Bronchial epithelial cell (primary cell): ENCODE measurements around the gene RAPGEF1. TPM values are rescaled to one million over a fixed set of nuclear protein-coding genes. Genes with fewer than 3 reads are reported as not detected.

Experiments
- DNase-seq: peaks from one replicate; pipeline ENCODE4 v3.0.0-alpha.2; 2010; ENCODE audit warnings: low read depth
- FAIRE-seq: peaks from 2 replicates; lab custom pipeline; 2011; peaks lifted over from hg19 to GRCh38; lab: Jason Lieb, UNC
- H3K27me3 ChIP-seq: 2 replicates; pipeline ENCODE4 v1.5.1; 2011; ENCODE audit warnings: low read length; ENCODE audit not compliant: control insufficient read depth, insufficient read depth
- H3K36me3 ChIP-seq: 2 replicates; pipeline ENCODE4 v1.5.1; 2011; ENCODE audit warnings: low read length; ENCODE audit not compliant: control insufficient read depth, insufficient read depth
- H3K4me3 ChIP-seq: 2 replicates; pipeline ENCODE4 v1.5.1; 2011; ENCODE audit warnings: mild to moderate bottlenecking, low read depth, low read length, control low read depth
- CTCF ChIP-seq: IDR thresholded peaks from 2 replicates; pipeline ENCODE4 v1.5.1; 2011; ENCODE audit warnings: mild to moderate bottlenecking, moderate library complexity, low read length, control low read depth, inconsistent platforms; ENCODE audit not compliant: insufficient read depth, severe bottlenecking
- total RNA-seq: library from RNA; depleted of rRNA; stranded (reverse); fragments of >200 nt; gene quantifications from 2 replicates; pipeline ENCODE4 v1.2.1, GENCODE V29; 2014

Gene RAPGEF1
- total RNA-seq, 1 donor from 2014 or later = 19.2 TPM

GRCh38 chr9:131606896-131607567 is 132.8 kb downstream of the RAPGEF1 start:
- TF ChIP-seq CTCF = no peak
- no peak for DNase-seq
- FAIRE-seq = no peak
- Histone ChIP-seq H3K27me3 (no peaks in the 10 kb centered on the region), H3K36me3 (peaks cover 11% of the 10 kb centered on the region), H3K4me3 (no peak overlapping the region)

GRCh38 chr9:131605770-131606590 is 133.9 kb downstream of the RAPGEF1 start:
- no peaks in the 10 kb centered on the region for H3K27me3 ChIP-seq
- no peak for FAIRE-seq
- no peak for DNase-seq
- no peak overlapping the region for H3K4me3 ChIP-seq
- peaks cover 11% of the 10 kb centered on the region for H3K36me3 ChIP-seq
- no peak for TF ChIP-seq CTCF

- H3K36me3 ChIP-seq = peaks cover 13% of the 10 kb centered on the region
- FAIRE-seq = no peak
- no peak for TF ChIP-seq CTCF
- DNase-seq = no peak
- no peak overlapping the region for H3K4me3 ChIP-seq
- H3K27me3 ChIP-seq = no peaks in the 10 kb centered on the region
These were observed 136.0 kb downstream of the RAPGEF1 start for GRCh38 chr9:131603711-131604439.

GRCh38 chr9:131603199-131603598 is 136.7 kb downstream of the RAPGEF1 start:
- Histone ChIP-seq H3K4me3 (no peak overlapping the region), H3K36me3 (peaks cover 15% of the 10 kb centered on the region), H3K27me3 (no peaks in the 10 kb centered on the region)
- FAIRE-seq (no peak), DNase-seq (no peak)
- TF ChIP-seq CTCF = no peak

- DNase-seq (no peak), FAIRE-seq (no peak)
- H3K36me3 ChIP-seq = peaks cover 19% of the 10 kb centered on the region
- H3K4me3 ChIP-seq = no peak overlapping the region
- no peak for TF ChIP-seq CTCF
- no peaks in the 10 kb centered on the region for H3K27me3 ChIP-seq
These were observed 138.1 kb downstream of the RAPGEF1 start for GRCh38 chr9:131601683-131602181.
